WTC11 (cell line): ENCODE data around the gene ZNF362.

Experiments
- NR1H2 ChIP-seq: sonication (generic); formaldehyde crosslinking; IDR thresholded peaks from 2 replicates; pipeline ENCODE4 v1.9.0; 2021; ENCODE audit warnings: mild to moderate bottlenecking, moderate library complexity, missing genetic modification reagents
- TP53 ChIP-seq: sonication (generic); formaldehyde crosslinking; IDR thresholded peaks from 2 replicates; pipeline ENCODE4 v1.8.1; 2023; ENCODE audit warnings: mild to moderate bottlenecking, missing genetic modification reagents

GRCh38 chr1:33342041-33342723, 85.9 kb downstream of the ZNF362 start:
- TF ChIP-seq NR1H2 (CRISPR knock-in tag) (no peak), TP53 (CRISPR knock-in tag) (no peak)
